Ishikawa (cell line): ENCODE results near the gene MORN4.

ENCODE experiments used
- CEBPB ChIP-seq: IDR thresholded peaks from 2 replicates; pipeline ENCODE4 v1.6.1; 2012
- CREB1 ChIP-seq: IDR thresholded peaks from 2 replicates; pipeline ENCODE4 v1.6.1; 2012; ENCODE audit warnings: low read depth
- EP300 ChIP-seq: IDR thresholded peaks from 2 replicates; pipeline ENCODE4 v1.6.1; 2012; ENCODE audit warnings: borderline replicate concordance
- MAX ChIP-seq: IDR thresholded peaks from 2 replicates; pipeline ENCODE4 v1.6.1; 2012
- RAD21 ChIP-seq: IDR thresholded peaks from 2 replicates; pipeline ENCODE4 v1.6.1; 2012; ENCODE audit warnings: low read depth
- TAF1 ChIP-seq: IDR thresholded peaks from 2 replicates; pipeline ENCODE4 v1.6.1; 2012; ENCODE audit warnings: low read depth, mild to moderate bottlenecking

- no peak for TF ChIP-seq EP300
- TF ChIP-seq TAF1 = no peak
- TF ChIP-seq CREB1 = no peak
- TF ChIP-seq MAX = no peak
- no peak for TF ChIP-seq CEBPB
- TF ChIP-seq RAD21 = no peak
These were observed 21.8 kb downstream of the MORN4 start for GRCh38 chr10:97611473-97611872.
